SW 1271 (cell line): ENCODE results near the gene C19orf44.
"Not testable (repeated sequence)": the region's sequence is repeated elsewhere in the genome, so short reads cannot be mapped to it uniquely, and the experiment has no call there.

Experiments used
- DNase-seq, 2 experiments: peaks; one replicate each; lab custom pipeline; 2025; lab: John Stamatoyannopoulos, UW

The C19orf44 gene

GRCh38 chr19:16495982-16496612, at the start of gene C19orf44, which contains the start of gene CALR3:
TSS of gene C19orf44 (plus strand) at chr19:16496394. CDS start at chr19:16500793, 4,399 bp downstream.
TSS of gene CALR3 (minus strand) at chr19:16496167. CDS start at chr19:16496129, 38 bp downstream.
- DNase-seq = peak; percentile 98

- DNase-seq = no peak
These were observed 49.3 kb upstream of the C19orf44 start for GRCh38 chr19:16446724-16447368.

GRCh38 chr19:16448872-16449271, 47.3 kb upstream of the C19orf44 start:
- DNase-seq = not testable (repeated sequence)

GRCh38 chr19:16449330-16449961, 46.7 kb upstream of the C19orf44 start:
- peak in 1 of 2 experiments; percentile 30 for DNase-seq

GRCh38 chr19:16452325-16452724, 43.9 kb upstream of the C19orf44 start:
- no peak for DNase-seq

GRCh38 chr19:16454351-16454918, 41.8 kb upstream of the C19orf44 start:
- no peak for DNase-seq

- DNase-seq = no peak
These were observed 40.7 kb upstream of the C19orf44 start for GRCh38 chr19:16455489-16455888.

GRCh38 chr19:16456652-16457194, 39.5 kb upstream of the C19orf44 start:
- DNase-seq = no peak

GRCh38 chr19:16457195-16457953, 38.8 kb upstream of the C19orf44 start:
- no peak for DNase-seq

- no peak for DNase-seq
These were observed 38.3 kb upstream of the C19orf44 start for GRCh38 chr19:16457954-16458331.

GRCh38 chr19:16458391-16459341, 37.5 kb upstream of the C19orf44 start:
- DNase-seq = no peak

GRCh38 chr19:16459680-16460079, 36.5 kb upstream of the C19orf44 start:
- DNase-seq = no peak

- no peak for DNase-seq
These were observed 35.7 kb upstream of the C19orf44 start for GRCh38 chr19:16460454-16460853.

GRCh38 chr19:16461630-16462051, 34.6 kb upstream of the C19orf44 start:
- DNase-seq = no peak

- DNase-seq = no peak
These were observed 33.4 kb upstream of the C19orf44 start for GRCh38 chr19:16462757-16463250.

- DNase-seq = no peak
These were observed 32.7 kb upstream of the C19orf44 start for GRCh38 chr19:16463341-16463990.

GRCh38 chr19:16463991-16464575, 32.1 kb upstream of the C19orf44 start:
- no peak for DNase-seq

GRCh38 chr19:16465239-16465638, 31.0 kb upstream of the C19orf44 start:
- no peak for DNase-seq

- not testable (repeated sequence) for DNase-seq
These were observed 29.3 kb upstream of the C19orf44 start for GRCh38 chr19:16466802-16467427.
